GM19023 (cell line): ENCODE measurements around the gene VMP1.
"Not testable (repeated sequence)": the region's sequence is repeated elsewhere in the genome, so short reads cannot be mapped to it uniquely, and the experiment has no call there.

ENCODE experiments used
- ATAC-seq: cut with Tn5 transposase; IDR thresholded peaks from one replicate; pipeline ENCODE4 v1.9.1; 2021; ENCODE audit warnings: mild to moderate bottlenecking, moderate library complexity; ENCODE audit not compliant: unreplicated experiment

VMP1 gene

DNA sequence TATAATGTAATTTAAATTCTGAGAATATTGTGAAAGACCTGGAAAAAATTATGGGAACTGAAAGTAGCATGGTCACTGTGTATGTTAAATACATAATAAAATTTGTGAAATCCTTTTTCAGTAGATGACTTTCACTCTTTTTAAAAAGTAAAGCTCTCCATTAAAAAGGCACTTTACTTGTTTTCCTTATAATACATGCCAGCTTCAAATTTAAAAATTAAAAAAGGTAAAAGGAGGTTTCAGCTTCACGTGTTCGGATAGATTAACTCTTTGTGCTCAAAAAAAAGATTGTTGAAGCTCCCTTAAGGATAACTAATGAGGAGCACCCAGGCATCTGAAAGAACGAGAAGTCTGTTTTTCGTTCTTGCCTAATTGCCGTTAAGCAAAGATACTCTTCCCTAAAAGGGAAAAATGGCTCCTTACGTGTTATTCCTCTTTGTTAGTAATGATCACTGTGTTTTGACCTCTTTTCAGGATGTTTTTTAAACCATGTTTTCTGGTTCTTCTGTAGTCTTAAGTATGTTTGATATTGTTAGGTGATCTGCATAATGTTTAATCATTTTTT lies 97.5 kb downstream of the VMP1 start:
- ATAC-seq: no peak

DNA sequence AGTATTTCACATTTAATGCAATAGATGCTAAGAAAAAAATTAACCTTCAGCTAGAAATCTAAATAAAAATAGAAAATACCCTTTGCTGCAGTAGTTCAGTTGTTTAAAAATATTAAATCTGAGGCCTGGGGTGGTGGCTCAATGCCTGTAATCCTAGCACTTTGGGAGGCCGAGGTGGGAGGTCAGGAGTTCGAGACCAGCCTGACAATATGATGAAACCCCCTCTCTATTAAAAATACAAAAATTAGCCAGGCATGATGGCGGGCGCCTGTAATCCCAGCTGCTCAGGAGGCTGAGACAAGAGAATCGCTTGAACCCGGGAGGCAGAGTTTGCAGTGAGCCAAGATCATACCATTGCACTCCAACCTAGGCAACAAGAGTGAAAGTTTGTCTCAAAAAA lies 98.9 kb downstream of the VMP1 start:
- not testable (repeated sequence) for ATAC-seq

DNA sequence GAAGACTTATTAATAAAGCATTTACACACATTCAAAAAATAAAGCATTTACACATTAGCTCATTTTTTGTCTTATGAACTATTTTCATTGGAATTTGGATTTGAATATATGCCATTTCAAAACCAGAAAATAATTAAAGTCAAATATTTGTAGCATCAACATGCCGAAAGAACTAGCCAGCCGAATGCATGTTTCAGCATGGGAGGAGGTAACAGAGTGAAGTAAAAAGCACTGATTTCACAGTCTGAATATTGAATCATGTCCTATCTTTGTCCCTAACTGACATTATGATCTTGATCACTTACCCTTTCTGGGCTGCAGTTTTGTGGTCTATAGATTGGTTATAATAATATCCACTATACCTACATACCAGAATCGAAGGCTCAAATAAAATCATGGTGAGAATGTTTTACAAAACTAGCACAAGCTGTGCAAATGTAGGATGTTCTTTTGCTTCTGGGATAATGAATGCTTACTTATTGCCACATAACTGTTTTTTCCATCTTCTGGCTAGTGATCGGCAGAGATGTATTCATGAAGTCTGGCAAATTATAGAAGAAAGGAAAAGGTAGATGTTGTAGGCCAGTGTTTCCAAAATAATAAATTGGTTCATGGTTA lies 100.5 kb downstream of the VMP1 start:
- ATAC-seq: no peak

DNA sequence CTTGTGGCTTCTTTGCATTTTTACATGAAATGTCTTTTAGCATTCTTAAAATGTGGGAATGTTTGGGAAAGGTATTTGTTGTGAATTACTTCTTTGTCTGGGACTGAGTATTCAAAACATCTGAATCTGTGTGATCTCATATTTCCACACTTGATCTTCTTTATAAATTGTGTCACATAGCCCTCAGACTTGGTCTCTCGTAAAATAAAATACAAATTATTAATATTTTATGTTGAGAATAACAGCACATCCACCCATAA lies 103.4 kb downstream of the VMP1 start:
- no peak for ATAC-seq

DNA sequence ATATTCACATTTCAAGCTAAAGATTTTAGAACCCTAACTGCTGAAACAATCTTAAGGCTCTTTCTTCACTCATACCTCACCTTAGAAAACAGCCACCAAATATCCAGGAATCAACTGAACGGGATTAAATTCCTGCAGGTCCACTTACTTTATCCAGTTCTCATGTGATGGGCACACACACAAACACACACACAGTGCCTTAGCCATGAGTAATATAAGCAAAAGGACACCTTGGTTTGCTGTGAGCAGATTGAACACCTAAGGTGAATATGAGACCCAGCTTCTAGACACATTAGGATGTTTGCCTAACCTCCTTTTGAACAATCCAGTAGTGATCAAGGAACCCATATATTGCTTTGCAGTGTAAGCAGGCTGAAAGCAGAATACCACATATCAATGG lies 103.8 kb downstream of the VMP1 start:
- no peak for ATAC-seq

DNA sequence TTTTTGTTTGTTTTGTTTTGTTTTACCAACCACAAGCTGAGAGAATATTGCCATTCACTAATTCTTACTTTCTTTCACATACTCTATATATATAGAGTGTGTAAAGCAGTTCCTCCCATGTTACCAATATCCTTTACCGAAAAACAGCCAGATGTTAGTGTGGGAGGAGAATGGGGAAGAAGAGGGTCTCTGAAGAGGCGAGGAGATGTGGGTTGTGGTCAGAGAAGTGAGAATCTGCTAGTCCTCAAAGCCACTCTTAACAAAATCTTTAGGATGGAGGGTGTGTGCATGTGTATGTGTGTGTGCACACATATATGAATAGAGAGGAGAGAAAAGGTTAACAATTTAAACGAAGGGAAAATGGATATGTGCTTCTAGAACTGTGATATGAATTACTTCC lies 104.7 kb downstream of the VMP1 start:
- ATAC-seq: no peak

DNA sequence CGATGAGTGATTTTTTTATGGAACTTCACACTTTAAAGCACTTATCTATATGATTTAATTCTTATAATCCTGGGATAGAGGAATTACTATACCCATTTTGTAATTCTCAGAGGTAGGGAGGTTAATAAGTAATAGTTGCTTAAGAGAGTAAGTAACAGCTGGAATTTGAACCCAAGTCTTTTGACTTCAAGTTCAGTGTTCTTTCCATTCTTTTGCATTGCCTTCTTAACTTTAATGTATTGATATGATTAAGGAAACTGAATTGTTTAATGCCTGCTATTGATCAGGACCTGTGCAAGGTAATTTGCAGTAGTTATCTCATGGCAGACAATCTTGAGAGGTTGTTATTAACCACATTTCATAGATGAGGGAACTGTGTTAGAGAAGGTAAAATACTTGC lies 106.8 kb downstream of the VMP1 start:
- no peak for ATAC-seq

DNA sequence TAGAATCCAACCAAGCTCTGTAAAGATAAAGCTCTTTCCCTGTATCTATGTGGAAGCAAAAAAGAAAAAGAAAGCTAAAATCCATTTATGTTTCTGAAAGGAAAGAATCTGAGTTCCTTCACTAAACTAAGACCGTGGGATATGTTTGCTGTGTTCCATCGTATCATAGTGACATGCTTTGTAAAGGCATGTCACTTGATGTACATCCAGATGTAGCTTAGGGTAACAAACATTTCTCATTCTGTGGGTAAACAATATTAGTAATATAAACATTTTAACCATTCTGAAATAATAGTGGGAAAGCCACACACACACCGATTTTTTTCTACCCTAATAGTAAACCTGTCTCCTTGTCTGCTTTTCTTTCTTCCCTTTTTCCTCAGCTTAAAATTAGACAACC lies 107.2 kb downstream of the VMP1 start:
- no peak for ATAC-seq

DNA sequence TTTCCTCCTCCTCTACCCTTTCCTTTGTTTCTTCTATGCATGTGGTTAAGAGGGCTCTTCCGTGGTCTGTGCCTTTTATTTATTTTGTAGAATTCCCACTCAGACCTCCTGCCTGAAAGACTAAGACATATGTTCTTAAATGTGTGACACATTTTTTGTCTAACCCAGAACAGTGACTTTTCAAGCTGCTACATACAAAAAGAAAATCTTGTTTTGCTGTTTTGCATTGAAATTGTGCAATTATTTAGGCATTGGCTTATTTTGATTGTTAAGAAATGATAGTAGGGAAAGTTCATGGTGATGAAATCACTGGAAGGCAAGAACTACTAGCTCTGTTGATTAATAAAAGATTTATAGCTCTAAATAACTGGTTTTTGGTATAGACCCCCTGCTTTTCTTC lies 108.5 kb downstream of the VMP1 start:
- ATAC-seq: no peak

DNA sequence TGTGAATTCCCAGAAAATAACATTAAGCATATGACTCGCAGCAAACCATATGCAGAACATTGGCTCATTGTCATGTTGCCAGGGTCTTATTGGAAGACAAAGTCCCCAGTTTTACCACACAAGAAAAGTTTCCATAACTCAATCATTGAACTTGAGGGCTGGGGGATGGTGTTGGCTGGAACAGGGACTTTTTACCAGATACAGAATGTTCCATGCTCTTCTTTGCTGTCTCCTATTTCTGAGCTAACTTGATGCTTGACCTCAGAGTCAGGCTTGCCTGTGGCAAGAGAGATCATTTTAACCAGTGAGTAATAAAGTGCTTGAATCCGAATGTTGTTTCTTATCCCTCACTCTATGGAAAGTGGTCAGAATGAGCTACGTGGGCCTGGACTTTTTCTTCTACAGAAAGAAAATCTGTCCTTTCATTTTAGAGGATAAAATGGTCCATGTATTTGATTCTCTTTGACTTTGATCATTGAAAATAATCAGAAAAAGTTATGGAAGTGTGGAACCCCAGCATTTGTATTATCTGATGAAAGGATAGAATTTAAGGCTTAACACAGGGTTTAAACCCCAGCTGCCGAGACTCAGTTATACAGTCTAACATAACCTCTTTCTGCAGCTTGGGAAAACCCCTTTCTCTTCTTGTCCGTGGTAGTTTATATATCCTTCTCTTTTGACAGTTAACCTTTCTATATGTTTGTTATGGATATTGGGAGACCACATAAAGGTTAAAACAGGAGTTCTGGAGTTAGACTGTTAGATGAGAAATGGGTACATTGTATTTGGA lies 118.3 kb downstream of the VMP1 start:
- no peak for ATAC-seq

DNA sequence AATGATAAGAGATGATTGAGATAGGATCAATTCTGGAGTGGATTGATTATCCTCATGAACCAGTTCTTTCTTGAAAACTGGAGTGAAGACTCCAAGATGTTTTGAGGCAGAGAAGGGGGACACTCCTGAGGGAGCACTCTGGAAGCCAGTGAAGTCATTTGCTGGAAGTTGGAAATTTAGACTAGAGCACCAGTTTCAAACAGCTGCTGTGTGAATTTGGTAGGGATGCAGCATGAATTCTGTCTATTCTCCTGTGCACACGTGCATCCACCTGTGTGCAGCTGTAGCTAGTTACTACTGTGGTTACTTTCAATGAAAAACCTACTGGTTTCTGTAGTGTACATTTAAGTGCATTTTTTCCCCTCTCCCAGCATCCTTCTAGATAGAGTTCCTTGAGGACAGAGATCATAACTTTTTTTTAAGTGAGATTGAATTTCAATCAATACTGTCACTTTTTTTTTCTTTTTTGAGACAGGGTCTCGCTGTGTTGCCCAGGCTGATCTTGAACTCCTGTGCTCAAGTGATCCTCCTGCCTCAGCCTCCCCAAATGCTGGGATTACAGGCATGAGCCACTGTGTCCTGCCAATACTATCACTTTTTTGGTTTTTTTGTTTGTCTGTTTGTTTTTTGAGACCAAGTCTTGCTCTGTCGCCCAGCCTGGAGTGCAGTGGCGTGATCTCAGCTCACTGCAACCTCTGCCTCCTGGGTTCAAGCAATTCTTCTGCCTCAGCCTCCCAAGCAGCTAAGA lies 119.4 kb downstream of the VMP1 start:
- no peak for ATAC-seq

DNA sequence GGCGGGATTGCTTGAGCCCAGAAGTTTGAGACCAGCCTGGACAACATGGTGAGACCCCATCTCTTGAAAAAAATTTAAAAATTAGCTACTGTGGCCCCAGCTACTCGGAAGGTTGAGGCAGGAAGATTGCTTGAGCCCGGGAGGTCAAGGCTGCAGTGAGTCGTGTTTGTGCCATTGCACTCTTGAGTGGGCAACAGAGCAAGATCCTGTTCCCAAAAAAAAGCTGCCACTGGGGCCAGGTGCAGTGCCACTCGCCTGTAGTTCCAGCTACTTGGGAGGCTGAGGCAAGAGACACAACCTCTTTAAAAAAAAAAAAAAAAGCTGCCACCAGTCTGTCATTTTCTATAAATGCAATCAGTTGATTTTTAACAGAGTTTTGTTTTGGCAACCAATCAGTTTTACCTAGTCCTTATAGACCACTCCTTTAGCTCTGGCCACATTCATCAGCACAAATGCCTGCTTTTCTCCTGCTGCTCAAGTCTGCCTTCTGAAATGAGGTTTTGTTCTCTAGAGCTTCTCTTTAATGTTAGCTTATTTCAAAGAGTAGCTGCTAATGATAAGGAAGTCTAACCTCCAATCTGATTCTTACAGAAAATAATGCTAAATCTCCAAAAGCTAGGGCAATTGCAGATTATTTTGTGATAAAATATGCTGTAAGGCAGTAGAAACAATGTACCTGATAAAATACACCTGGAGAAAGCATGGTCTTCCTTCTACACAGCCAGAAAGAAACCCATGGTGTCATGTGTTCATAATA lies 120.4 kb downstream of the VMP1 start:
- no peak for ATAC-seq

DNA sequence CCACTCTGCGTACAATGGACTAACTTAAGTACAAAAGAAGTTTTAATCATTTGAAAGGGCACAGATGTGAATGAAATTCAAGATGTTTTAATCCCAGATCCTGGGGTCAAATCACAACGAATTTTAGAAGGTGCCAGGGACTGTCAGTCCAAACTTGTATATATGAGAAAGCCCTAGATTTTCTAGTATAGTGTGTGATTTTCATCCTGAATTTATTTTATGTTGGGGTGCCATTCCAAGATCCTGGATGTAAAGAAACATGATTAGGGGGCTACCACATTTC lies 121.0 kb downstream of the VMP1 start:
- no peak for ATAC-seq

DNA sequence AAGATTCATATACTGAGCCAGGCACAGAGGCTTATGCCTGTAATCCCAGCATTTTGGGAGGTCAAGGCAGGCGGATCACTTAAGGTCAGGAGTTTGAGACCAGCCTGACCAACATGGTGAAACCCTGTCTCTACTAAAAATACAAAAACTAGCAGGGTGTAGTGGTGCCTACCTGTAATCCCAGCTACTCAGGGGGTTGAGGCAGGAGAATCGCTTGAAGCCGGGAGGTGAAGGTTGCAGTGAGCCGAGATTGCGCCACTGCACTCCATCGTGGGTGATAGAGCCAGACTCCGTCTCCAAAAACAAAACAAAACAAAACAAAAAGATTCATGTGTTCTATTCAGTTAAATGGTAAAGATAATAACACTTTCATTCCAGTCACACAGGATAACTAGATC lies 121.4 kb downstream of the VMP1 start:
- not testable (repeated sequence) for ATAC-seq

DNA sequence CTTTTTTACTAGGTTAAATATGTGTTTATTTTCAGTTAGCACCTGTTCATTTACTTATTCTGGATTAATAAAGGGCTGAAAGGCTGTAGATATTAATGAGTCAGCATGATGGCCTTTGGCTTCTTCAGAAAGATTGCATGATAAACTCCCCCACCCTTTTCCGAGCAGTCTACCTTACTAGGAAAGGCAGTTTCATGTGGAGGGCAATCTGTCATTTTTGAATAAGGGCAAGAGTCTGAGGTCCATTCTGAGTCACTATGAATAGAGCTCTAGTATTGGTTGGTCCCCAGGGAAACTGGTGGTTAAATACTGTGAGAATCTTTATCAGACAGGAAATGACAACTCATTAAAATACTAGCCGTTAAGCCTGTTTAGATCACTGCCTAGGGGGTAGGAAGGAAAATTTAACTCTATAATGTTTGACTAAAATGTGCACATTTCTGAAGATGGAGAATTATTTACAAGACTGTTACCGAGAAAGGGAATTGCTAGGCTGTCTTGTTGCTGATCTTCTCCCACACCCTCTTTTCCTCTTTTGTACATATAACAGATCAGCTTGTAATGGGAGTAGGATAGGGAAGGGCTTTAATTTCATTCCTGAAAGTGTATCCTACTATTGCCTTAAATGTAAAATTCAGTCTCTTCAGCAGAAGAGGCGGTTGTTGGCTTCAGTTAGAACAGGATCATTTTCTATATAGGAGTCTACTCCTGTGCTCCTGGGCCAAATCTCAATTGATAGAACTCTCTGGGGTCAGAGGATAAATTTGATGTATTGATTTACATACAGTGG lies 122.0 kb downstream of the VMP1 start:
- peak; percentile 69 for ATAC-seq

DNA sequence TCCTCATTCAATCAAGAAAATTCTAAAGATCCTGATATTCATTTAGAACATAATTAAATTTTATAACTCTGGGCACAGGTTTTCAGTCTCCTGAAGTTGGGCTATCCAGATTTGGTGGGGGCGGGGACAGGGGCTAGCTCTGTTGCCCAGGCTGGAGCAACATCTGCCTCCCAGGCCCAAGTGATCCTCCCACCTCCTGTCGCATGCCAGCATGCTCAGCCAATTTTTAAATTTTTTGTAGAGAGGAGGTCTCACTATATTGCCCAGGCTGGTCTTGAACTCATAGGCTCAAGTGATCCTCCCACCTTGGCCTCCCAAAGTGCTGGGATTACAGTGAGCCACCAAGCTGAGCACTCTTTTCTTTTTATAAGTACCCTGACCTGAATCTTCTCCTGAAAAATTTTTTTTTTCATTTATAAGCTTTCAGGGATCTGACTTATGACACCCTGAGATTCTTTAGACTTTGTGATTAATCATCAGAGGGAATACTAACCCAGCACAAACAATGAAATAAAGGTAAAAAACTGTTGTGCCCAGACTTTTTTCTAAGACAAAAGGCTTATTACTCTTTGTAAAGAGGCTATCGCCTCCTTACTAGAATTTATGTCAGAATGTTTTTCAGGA lies 122.7 kb downstream of the VMP1 start:
- ATAC-seq: no peak

DNA sequence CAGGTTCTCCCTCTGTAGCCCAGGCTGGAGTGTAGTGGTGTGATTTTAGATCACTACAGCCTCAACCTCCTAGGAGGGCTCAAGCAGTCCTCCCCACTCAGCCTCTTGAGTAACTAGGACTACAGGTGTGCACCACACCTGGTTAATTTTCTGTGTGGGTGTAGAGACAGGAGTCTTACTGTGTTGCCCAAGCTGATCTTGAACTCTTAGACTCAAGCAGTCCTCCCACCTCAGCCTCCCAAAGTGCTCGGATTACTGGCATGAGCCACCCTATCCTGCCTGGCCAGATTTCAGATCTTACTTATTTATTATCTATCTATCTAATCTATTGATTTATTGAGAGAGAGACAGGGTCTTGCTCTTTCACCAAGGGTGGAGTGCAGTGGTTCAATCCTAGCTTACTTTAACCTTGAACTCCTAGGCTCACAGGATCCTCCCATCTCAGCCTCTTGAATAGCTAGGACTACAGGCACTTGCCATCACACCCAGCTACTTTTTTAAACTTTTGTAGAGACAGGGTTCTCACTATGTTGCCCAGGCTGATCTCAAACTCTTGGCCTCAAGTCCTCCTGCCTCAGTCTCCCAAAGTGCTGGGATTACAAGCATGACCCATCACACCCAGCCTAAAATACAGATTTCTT lies 123.5 kb downstream of the VMP1 start:
- ATAC-seq: no peak

DNA sequence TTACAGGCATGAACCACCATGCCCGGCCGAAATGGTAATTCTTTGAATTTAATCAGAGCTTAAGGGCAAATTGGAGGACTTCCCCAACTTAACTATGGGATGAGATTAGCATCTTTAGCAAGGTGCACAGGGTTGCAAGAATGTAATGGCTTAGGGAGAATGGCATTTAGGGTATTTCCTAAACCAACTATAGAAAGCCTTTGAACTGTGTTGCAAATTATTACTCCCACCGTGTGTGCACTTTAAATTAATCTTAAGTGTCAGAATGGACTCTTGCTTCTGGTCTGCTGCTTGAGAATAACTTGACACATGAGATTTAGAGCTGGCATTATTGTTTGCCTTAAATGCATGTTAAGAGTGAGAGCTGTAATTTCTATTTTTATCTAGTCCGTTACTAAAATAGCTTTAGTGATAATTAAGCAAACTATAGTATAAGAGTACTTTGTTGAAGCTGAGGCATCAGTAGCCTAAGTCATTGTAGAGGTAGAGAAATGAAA lies 125.5 kb downstream of the VMP1 start:
- no peak for ATAC-seq

DNA sequence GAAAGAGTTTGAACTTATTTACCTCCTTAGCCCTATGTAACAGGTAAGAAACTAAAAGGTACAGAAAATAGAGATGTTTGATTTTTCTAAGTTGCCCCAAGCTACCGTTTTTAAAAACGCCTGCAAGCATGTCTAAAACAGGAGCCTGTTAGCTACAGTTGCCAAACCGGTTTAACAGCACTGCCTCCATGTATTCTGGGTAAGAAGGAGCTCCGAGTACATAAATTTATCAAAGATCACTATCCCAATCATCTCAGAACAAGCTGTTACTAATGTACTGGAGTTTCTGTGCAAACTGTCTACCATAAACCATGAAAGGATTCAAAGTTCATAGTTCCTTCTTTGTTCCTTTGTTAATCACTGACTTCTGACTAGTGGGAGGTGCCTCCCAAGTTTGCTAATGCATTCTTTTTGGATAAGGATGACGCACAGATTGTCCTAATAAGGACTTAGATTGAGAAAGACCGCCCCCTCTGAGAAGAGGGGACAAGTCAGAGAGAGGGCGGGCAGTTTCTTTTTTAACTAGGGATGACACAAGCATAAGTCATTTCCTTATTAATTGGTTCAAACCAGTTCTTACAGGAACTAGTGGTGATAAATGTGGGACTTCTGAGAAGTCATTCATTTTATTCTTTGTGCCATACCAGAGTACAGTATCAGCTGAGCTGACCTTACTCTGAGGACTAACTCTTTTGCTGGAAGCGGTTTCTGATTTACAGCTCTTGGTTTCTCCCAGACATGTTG lies 130.0 kb downstream of the VMP1 start:
- ATAC-seq: peak; percentile 73
